Measurements from ENCODE around the gene COLGALT1. TPM values are rescaled to one million over a fixed set of nuclear protein-coding genes. Genes with fewer than 3 reads are reported as not detected.

Gene COLGALT1
- total RNA-seq, 1 experiment from 2014 or later = 86.0 TPM

- H3K27me3 ChIP-seq (ENCODE audit: insufficient read depth, low read length) = no peaks in the 10 kb centered on the region
- peaks cover 0 to 8% of the 10 kb centered on the region in 2 experiments; a peak in 1 of 4 replicates for H3K36me3 ChIP-seq (ENCODE audit: control insufficient read depth in 1 of 2, insufficient read depth in 2 of 2, low read length in 2 of 2)
- DNase-seq (ENCODE audit: low read depth, low spot score) = no peak
- peaks cover 0 to 9% of the 10 kb centered on the region in 2 experiments; a peak in 1 of 4 replicates for H3K9me3 ChIP-seq (ENCODE audit: control insufficient read depth in 1 of 2, insufficient read depth in 1 of 2, low read depth in 1 of 2, low read length in 2 of 2)
- ChIA-PET RAD21 (ENCODE audit: low non-redundant PET in 1 of 2, low total read pairs in 2 of 2, uncharacterized antibody in 2 of 2, unreplicated experiment in 2 of 2) (no interaction called here), POLR2A (no interaction called here), CTCF (no interaction called here)
- no peak overlapping the region for H3K4me2 ChIP-seq (ENCODE audit: low read length)
- no peak overlapping the region for H3K9ac ChIP-seq (ENCODE audit: low read length)
- H3K4me3 ChIP-seq (replicated peaks in 1 of 2; ENCODE audit: low read depth in 1 of 2, low read length in 2 of 2) = no peak overlapping the region
- peaks cover 3 to 5% of the 10 kb centered on the region in 2 experiments; a peak in 3 of 4 replicates for H3K4me1 ChIP-seq (ENCODE audit: control insufficient read depth in 1 of 2, insufficient read depth in 2 of 2, low read length in 2 of 2)
- BruUV-seq (replicated peaks) = no TSS peak
- TF ChIP-seq CEBPB (IDR thresholded peaks at IDR 0.05; ENCODE audit: low read depth) (no peak), POLR2AphosphoS5 (IDR thresholded peaks at IDR 0.05; ENCODE audit: low read depth, low read length) (no peak), CTCF (IDR thresholded peaks at IDR 0.05 in 2 of 3, conservative IDR thresholded peaks at IDR 0.05 in 1 of 3; ENCODE audit: borderline replicate concordance in 1 of 3, insufficient read depth in 1 of 3, low read depth in 2 of 3, low read length in 2 of 3) (no peak), MAX (IDR thresholded peaks at IDR 0.05) (no peak), SRF (IDR thresholded peaks at IDR 0.05; ENCODE audit: low read depth) (no peak), YY1 (IDR thresholded peaks at IDR 0.05; ENCODE audit: extremely low read depth, insufficient replicate concordance, low read depth, low read length) (no peak), FOSL1 (IDR thresholded peaks at IDR 0.05; ENCODE audit: low read depth) (no peak), RAD21 (IDR thresholded peaks at IDR 0.05; ENCODE audit: low read depth) (no peak), CBX3 (IDR thresholded peaks at IDR 0.05; ENCODE audit: low read depth) (no peak), SIN3A (IDR thresholded peaks at IDR 0.05; ENCODE audit: low read depth) (no peak), EZH2 (IDR thresholded peaks at IDR 0.05) (no peak), ZFX (IDR thresholded peaks at IDR 0.05) (no peak), ZBTB33 (IDR thresholded peaks at IDR 0.05; ENCODE audit: extremely low read depth, insufficient replicate concordance, low read length) (no peak)
- TF ChIP-seq, protein P1, sequence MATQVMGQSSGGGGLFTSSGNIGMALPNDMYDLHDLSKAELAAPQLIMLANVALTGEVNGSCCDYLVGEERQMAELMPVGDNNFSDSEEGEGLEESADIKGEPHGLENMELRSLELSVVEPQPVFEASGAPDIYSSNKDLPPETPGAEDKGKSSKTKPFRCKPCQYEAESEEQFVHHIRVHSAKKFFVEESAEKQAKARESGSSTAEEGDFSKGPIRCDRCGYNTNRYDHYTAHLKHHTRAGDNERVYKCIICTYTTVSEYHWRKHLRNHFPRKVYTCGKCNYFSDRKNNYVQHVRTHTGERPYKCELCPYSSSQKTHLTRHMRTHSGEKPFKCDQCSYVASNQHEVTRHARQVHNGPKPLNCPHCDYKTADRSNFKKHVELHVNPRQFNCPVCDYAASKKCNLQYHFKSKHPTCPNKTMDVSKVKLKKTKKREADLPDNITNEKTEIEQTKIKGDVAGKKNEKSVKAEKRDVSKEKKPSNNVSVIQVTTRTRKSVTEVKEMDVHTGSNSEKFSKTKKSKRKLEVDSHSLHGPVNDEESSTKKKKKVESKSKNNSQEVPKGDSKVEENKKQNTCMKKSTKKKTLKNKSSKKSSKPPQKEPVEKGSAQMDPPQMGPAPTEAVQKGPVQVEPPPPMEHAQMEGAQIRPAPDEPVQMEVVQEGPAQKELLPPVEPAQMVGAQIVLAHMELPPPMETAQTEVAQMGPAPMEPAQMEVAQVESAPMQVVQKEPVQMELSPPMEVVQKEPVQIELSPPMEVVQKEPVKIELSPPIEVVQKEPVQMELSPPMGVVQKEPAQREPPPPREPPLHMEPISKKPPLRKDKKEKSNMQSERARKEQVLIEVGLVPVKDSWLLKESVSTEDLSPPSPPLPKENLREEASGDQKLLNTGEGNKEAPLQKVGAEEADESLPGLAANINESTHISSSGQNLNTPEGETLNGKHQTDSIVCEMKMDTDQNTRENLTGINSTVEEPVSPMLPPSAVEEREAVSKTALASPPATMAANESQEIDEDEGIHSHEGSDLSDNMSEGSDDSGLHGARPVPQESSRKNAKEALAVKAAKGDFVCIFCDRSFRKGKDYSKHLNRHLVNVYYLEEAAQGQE (IDR thresholded peaks at IDR 0.05; ENCODE audit: low read depth) = no peak
- no peaks in the 10 kb centered on the region for H3K9me2 ChIP-seq (ENCODE audit: insufficient read depth)
- H3K27ac ChIP-seq (ENCODE audit: low read depth, low read length) = no peak overlapping the region
- no peak overlapping the region for H2AFZ ChIP-seq (ENCODE audit: low read depth, low read length, poor library complexity, severe bottlenecking)
- no peaks in the 10 kb centered on the region for H3K79me2 ChIP-seq (ENCODE audit: insufficient read depth, low read length)
- intact Hi-C loops (cut with micrococcal nuclease) = no loop called here
- H4K20me1 ChIP-seq (ENCODE audit: insufficient read depth) = no peaks in the 10 kb centered on the region
- no peak for ATAC-seq
Measured at GRCh38 chr19:17520865-17521264, 34.6 kb upstream of the COLGALT1 start.

All from HCT116 (cell line).